Transverse colon (tissue), 4 donors: ENCODE data around the gene SRD5A2. TPM values are rescaled to one million over a fixed set of nuclear protein-coding genes. Genes with fewer than 3 reads are reported as not detected.

ENCODE experiments used
- DNase-seq: peaks from one replicate; pipeline ENCODE4 v3.0.0-alpha.2; 2019
- H3K27ac ChIP-seq, 4 donors: fragments of 200-600 bp; sonication (generic); 2 replicates each; pipeline ENCODE4 v1.5.1; 2016 to 2018; ENCODE audit warnings: inconsistent platforms in 4 of 4
- H3K27me3 ChIP-seq: fragments of 200-600 bp; sonication (generic); 2 replicates; pipeline ENCODE4 v1.5.1; 2017; ENCODE audit warnings: inconsistent platforms
- H3K36me3 ChIP-seq, 4 donors: fragments of 200-600 bp; sonication (generic); 2 replicates each; pipeline ENCODE4 v1.5.1; 2017 to 2019; ENCODE audit warnings: inconsistent platforms in 4 of 4
- H3K4me1 ChIP-seq, 4 donors: fragments of 200-600 bp; sonication (generic); 2 replicates each; pipeline ENCODE4 v1.5.1; 2017 to 2020; ENCODE audit warnings: inconsistent platforms in 4 of 4
- H3K4me3 ChIP-seq, 4 donors: fragments of 200-600 bp; sonication (generic); 1 replicate in 1 of 4; 2 replicates in 3 of 4; pipeline versions ENCODE4 v1.5.1 to v1.6.1; 2017 to 2019; ENCODE audit warnings: inconsistent platforms in 4 of 4
- H3K9me3 ChIP-seq, 2 donors: fragments of 200-600 bp; sonication (generic); 2 replicates each; pipeline ENCODE4 v1.5.1; 2017 to 2019; ENCODE audit warnings: inconsistent platforms in 2 of 2
- CTCF ChIP-seq, 5 experiments: fragments of 200-600 bp in 3 of 5; fragments of 450-650 bp in 2 of 5; sonication (generic) in 3 of 5; IDR thresholded peaks; 1 replicate in 2 of 5; 2 replicates in 3 of 5; pipeline ENCODE4 v1.5.1; 2016 to 2017; ENCODE audit warnings: antibody characterized with exemption in 5 of 5, inconsistent platforms in 3 of 5, mild to moderate bottlenecking in 2 of 5, moderate library complexity in 1 of 5
- EP300 ChIP-seq: sonication (generic); formaldehyde crosslinking; IDR thresholded peaks from one replicate; pipeline ENCODE4 v1.6.1; 2017; ENCODE audit warnings: antibody characterized with exemption, low read depth
- POLR2A ChIP-seq: fragments of 450-650 bp; IDR thresholded peaks from one replicate; pipeline ENCODE4 v1.6.1; 2016; ENCODE audit warnings: antibody characterized with exemption, mild to moderate bottlenecking, moderate library complexity
- POLR2AphosphoS5 ChIP-seq, 3 donors: sonication (generic); formaldehyde crosslinking; IDR thresholded peaks; one replicate each; pipeline ENCODE4 v1.6.1; 2016; ENCODE audit warnings: antibody characterized with exemption in 3 of 3
- WGBS, 2 donors: methylation state at CpG; one replicate each; pipeline ENCODE4 v1.1.5; 2018; ENCODE audit warnings: low coverage in 1 of 2; 5-methylcytosine and 5-hydroxymethylcytosine counted together
- in situ Hi-C, 4 donors: fragments of 200-750 bp; cut with MboI; loops; one replicate each; pipeline versions ENCODE4 v1.15.0 to v1.15.1; 2017; ENCODE audit warnings: low sequenced_read_pairs in 3 of 4, low pct_ligation_motif_present in 1 of 4, low pct_unique_long_range_greater_than_20kb in 1 of 4
- intact Hi-C: fragments of 100-400 bp; cut with DNase I; formaldehyde crosslinking; loops from one replicate; pipeline ENCODE4 v1.15.1; 2023; ENCODE audit warnings: low total_unique reads
- total RNA-seq, 4 donors: library from RNA; depleted of rRNA; stranded (reverse); fragments of >200 nt; gene quantifications; one replicate each; pipeline ENCODE4 v1.1.0, GENCODE V29; 2016

Gene SRD5A2
- total RNA-seq, 4 donors from 2014 or later: not detected

GRCh38 chr2:31535768-31536167, 45.0 kb downstream of the SRD5A2 start:
- H3K9me3 ChIP-seq: no peaks in the 10 kb centered on the region
- H3K4me1 ChIP-seq: no peaks in the 10 kb centered on the region
- no peak overlapping the region for H3K4me3 ChIP-seq
- no peak for DNase-seq
- in situ Hi-C loops: no loop called here
- WGBS, 2 donors: 42 to 53% methylated on average over 2 of the region's 2 CpGs
- intact Hi-C loops: no loop called here
- no peak for TF ChIP-seq EP300
- TF ChIP-seq CTCF (IDR thresholded peaks at IDR 0.05): no peak
- no peak for TF ChIP-seq POLR2A
- no peak for TF ChIP-seq POLR2AphosphoS5 (IDR thresholded peaks at IDR 0.05)
- no peaks in the 10 kb centered on the region for H3K27me3 ChIP-seq
- H3K27ac ChIP-seq: no peak overlapping the region
- H3K36me3 ChIP-seq: no peaks in the 10 kb centered on the region

- in situ Hi-C loops (no loop called here), intact Hi-C loops (no loop called here)
- no peak for TF ChIP-seq CTCF (IDR thresholded peaks at IDR 0.05)
- TF ChIP-seq EP300: no peak
- no peak for TF ChIP-seq POLR2AphosphoS5 (IDR thresholded peaks at IDR 0.05)
- TF ChIP-seq POLR2A: no peak
- H3K27me3 ChIP-seq: no peaks in the 10 kb centered on the region
- H3K4me1 ChIP-seq: no peaks in the 10 kb centered on the region
- DNase-seq: no peak
- WGBS, 2 donors: 91% methylated on average over 1 of the region's 1 CpG; no CpG with 5 or more reads in 1 of the 2 donors
- no peak overlapping the region for H3K4me3 ChIP-seq
- no peaks in the 10 kb centered on the region for H3K9me3 ChIP-seq
- no peak overlapping the region for H3K27ac ChIP-seq
- no peaks in the 10 kb centered on the region for H3K36me3 ChIP-seq
Measured at GRCh38 chr2:31534636-31535035, 46.1 kb downstream of the SRD5A2 start.

- H3K27ac ChIP-seq: no peak overlapping the region
- no peaks in the 10 kb centered on the region for H3K4me1 ChIP-seq
- WGBS, 2 donors: 88 to 95% methylated on average over 1 of the region's 1 CpG
- no peak for TF ChIP-seq POLR2A
- no peak for TF ChIP-seq CTCF (IDR thresholded peaks at IDR 0.05)
- no peak overlapping the region for H3K4me3 ChIP-seq
- H3K36me3 ChIP-seq: no peaks in the 10 kb centered on the region
- DNase-seq: no peak
- intact Hi-C loops: no loop called here
- in situ Hi-C loops: no loop called here
- no peaks in the 10 kb centered on the region for H3K27me3 ChIP-seq
- no peaks in the 10 kb centered on the region for H3K9me3 ChIP-seq
Measured at GRCh38 chr2:31533036-31533435, 47.7 kb downstream of the SRD5A2 start.

GRCh38 chr2:31531101-31531500, 49.6 kb downstream of the SRD5A2 start:
- Histone ChIP-seq H3K27me3 (no peaks in the 10 kb centered on the region), H3K36me3 (no peaks in the 10 kb centered on the region), H3K27ac (no peak overlapping the region), H3K9me3 (no peaks in the 10 kb centered on the region), H3K4me3 (no peak overlapping the region), H3K4me1 (no peaks in the 10 kb centered on the region)
- no peak for DNase-seq
- TF ChIP-seq CTCF (IDR thresholded peaks at IDR 0.05) (no peak), POLR2AphosphoS5 (IDR thresholded peaks at IDR 0.05) (no peak)
- in situ Hi-C loops: no loop called here
- WGBS, 2 donors: 89% methylated on average over 5 of the region's 5 CpGs; no CpG with 5 or more reads in 1 of the 2 donors
- intact Hi-C loops: no loop called here
